LNCaP clone FGC (cell line): ENCODE data around the gene PARVA.

Source experiments
- DNase-seq: peaks from one replicate; pipeline ENCODE4 v3.0.0-alpha.2; 2011; ENCODE audit warnings: low read depth
- H3K4me3 ChIP-seq: 2 replicates; pipeline ENCODE4 v1.5.1; 2011; ENCODE audit warnings: mild to moderate bottlenecking, low read depth, low read length, control low read depth
- TF ChIP-seq, protein P1 (sequence below): IDR thresholded peaks from 2 replicates; pipeline ENCODE4 v1.5.1; 2012; ENCODE audit warnings: mild to moderate bottlenecking; ENCODE audit not compliant: control insufficient read depth, insufficient read depth; ENCODE audit errors: extremely low read depth

The PARVA gene

DNA sequence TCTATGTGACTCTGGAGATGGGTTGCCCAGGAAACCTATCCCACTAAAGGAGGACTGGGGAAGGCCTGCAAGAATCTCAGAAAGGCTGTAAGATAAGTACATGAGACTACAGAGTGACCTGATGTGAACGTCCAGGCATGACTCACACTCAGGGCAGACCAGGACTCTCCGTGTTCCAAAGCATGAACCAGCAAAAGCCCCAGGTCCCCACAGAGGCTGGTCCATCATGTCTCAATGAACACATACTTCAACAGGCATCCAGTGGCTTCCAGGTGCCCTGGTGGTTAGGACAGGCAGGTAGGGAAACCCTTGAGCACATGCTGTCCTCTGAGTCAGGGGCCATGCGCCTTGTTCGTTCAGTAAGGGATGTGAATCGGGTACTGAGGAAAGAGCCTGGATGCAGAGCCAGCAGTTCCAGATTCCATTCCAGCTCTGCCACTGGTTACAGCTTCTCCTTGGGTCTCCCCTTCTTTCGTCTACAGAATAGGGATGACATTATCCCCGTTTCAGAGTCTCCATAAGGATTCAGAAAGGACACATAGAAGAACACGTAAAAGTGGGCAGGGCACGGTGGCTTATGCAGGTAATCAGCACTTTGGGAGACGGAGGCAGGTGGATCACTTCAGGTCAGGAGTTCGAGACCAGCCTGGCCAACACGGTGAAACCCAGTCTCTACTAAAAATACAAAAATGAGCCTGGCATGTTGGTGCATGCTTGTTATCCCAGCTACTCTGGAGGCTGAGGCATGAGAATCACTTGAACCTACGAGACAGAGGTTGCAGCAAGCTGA, 167.8 kb downstream of the PARVA start:
- no peak for DNase-seq
- TF ChIP-seq, protein P1, sequence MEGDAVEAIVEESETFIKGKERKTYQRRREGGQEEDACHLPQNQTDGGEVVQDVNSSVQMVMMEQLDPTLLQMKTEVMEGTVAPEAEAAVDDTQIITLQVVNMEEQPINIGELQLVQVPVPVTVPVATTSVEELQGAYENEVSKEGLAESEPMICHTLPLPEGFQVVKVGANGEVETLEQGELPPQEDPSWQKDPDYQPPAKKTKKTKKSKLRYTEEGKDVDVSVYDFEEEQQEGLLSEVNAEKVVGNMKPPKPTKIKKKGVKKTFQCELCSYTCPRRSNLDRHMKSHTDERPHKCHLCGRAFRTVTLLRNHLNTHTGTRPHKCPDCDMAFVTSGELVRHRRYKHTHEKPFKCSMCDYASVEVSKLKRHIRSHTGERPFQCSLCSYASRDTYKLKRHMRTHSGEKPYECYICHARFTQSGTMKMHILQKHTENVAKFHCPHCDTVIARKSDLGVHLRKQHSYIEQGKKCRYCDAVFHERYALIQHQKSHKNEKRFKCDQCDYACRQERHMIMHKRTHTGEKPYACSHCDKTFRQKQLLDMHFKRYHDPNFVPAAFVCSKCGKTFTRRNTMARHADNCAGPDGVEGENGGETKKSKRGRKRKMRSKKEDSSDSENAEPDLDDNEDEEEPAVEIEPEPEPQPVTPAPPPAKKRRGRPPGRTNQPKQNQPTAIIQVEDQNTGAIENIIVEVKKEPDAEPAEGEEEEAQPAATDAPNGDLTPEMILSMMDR, result no peak
- H3K4me3 ChIP-seq, result no peak overlapping the region

DNA sequence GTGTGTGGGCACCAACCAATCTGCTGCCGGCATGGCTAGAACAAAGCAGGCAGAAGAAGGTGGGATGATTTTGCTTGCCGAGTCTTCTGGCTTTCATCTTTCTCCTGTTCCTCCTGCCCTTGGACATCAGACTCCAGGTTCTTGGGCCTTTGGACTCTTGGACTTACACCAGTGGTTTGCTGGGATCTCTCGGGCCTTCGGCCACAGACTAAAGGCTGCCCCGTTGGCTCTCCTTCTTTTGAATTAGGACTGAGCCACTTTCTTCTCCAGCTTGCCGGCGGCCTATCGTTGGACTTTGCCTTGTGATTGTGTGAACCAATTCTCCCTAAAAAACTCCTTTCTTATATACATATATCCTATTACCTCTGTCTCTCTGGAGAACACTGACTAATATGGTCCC, 168.8 kb downstream of the PARVA start:
- DNase-seq, result no peak
- H3K4me3 ChIP-seq, result no peak overlapping the region
- TF ChIP-seq, protein P1, result no peak

DNA sequence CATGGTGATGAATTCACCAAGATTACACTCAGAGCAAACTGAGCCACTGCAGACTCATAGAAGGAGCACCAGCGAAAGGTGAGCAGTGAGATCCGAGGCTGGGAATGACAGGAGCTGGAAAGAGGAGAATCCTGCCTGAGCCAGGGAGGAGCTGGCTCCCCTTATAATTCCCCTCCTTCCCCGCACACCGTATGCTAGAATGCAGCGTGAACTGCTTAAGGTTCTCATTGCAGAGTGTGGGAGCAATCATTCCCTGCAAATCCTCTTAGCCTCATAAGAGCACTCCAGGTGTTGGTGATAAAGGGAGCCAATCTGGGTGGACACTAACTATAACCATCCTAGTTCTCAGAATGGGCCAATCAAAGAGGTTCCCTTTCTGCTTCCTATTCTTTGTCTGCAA, 169.3 kb downstream of the PARVA start:
- TF ChIP-seq, protein P1, result no peak
- H3K4me3 ChIP-seq, result no peak overlapping the region
- DNase-seq, result no peak

DNA sequence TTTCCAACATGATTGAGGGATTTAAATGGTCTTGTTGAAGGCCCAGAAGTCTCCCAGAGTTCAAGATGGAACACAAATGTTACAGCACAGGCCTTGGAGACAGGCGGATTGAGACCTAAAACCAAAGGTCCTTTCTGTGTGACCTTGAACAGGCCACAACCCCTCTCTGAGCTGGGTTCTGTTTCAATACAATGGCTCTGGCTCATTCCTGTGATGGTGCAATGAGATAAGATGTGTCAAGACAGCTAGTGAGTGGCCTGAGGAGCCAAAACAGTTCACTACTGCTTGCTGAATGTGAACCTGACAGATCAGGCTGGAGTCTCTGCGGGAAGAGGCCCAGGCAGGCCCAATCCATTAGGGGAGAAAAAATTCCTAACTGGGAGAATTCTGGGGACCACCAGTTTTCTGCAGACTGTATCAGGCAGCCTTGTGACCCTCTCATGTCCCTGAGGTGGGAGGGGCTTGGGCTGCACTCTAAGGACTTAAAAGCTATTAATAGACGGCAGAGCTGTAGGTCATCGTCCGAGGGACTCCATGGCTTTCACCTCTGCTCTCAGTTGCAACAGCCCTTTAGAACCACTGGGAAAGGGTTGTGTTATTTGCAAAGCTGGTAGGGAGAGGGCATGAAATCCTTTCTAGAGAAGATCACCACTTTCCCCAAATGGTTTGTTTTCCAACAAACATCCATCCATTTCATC, 170.7 kb downstream of the PARVA start:
- DNase-seq, result no peak
- no peak overlapping the region for H3K4me3 ChIP-seq
- TF ChIP-seq, protein P1, result no peak

DNA sequence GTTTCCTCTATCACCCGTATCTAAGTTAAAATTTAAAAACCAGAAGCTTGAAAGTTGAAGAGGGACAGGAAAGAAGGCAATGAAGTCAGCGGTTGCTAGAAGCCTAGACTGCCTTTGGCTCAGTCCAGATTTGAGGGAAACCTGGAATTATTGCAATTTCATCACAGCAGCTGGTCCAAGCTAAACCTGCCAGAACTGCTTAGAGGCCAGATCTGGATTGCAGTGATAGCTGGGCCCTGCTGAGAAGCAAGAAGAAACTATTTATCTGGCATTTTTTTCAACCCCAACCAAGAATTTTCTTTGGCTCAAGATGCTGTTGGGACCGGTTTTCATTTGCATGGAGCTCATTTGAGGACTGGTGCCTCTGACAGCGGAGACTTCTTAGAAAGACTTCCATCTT, 175.3 kb downstream of the PARVA start:
- TF ChIP-seq, protein P1, result no peak
- H3K4me3 ChIP-seq, result no peak overlapping the region
- DNase-seq, result no peak

DNA sequence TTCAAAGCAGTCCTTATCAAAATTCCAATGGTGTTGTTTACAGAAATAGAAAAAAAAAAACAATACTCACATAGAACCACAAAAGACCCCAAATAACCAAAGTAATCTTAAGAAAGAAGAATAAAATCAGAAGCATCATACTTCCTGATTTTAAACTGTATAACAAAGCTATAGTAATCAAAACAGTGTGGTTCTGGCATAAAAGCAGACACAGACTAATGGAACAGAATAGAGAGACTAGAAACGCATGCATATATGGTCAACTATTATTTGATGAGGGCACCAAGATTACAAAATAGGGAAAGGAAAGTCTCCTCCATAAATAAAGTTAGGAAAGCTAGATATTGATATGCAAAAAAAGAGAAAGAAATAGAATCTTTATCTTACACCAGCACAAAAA, 176.8 kb downstream of the PARVA start:
- no peak for DNase-seq
- no peak overlapping the region for H3K4me3 ChIP-seq
- TF ChIP-seq, protein P1, result no peak
